Thoracic aorta (tissue), 2 donors: Measurements from ENCODE around the gene PFKL. TPM values are rescaled to one million over a fixed set of nuclear protein-coding genes. Genes with fewer than 3 reads are reported as not detected.
"Not testable (repeated sequence)": the region's sequence is repeated elsewhere in the genome, so short reads cannot be mapped to it uniquely, and the experiment has no call there.

Experiments
- ATAC-seq: fragments of 150-250 bp; one replicate; pipeline ENCODE4 v1.8.0; 2017; ENCODE audit warnings: low read depth; ENCODE audit not compliant: insufficient number of reproducible peaks, low FRiP score
- DNase-seq: peaks from one replicate; pipeline ENCODE4 v3.0.0-alpha.2; 2020; ENCODE audit warnings: low spot score
- H3K27ac ChIP-seq, 2 donors: fragments of 200-600 bp; sonication (generic); 1 replicate in 1 of 2; 2 replicates in 1 of 2; pipeline ENCODE4 v1.5.1; 2016; ENCODE audit warnings: mild to moderate bottlenecking in 2 of 2, moderate library complexity in 2 of 2
- H3K27me3 ChIP-seq: fragments of 200-600 bp; sonication (generic); replicated peaks from 2 replicates; pipeline ENCODE4 v1.6.0; 2016; ENCODE audit warnings: mild to moderate bottlenecking; ENCODE audit not compliant: insufficient read depth
- H3K36me3 ChIP-seq: fragments of 200-600 bp; sonication (generic); one replicate; pipeline ENCODE4 v1.5.1; 2016
- H3K4me1 ChIP-seq, 2 donors: fragments of 200-600 bp; sonication (generic); 1 replicate in 1 of 2; 2 replicates in 1 of 2; pipeline versions ENCODE4 v1.5.1 to v1.6.0; 2016; ENCODE audit warnings: low read depth in 2 of 2, mild to moderate bottlenecking in 1 of 2; ENCODE audit not compliant: control insufficient read depth in 1 of 2
- H3K4me3 ChIP-seq: fragments of 200-600 bp; sonication (generic); 2 replicates; pipeline ENCODE4 v1.5.1; 2016; ENCODE audit warnings: mild to moderate bottlenecking
- H3K9me3 ChIP-seq: fragments of 200-600 bp; sonication (generic); 2 replicates; pipeline ENCODE4 v1.5.1; 2016
- total RNA-seq, 2 donors: library from RNA; depleted of rRNA; stranded (reverse); fragments of >200 nt; gene quantifications; one replicate each; pipeline versions ENCODE4 v1.1.0 to v1.2.3, GENCODE V29; 2016
- TF ChIP-seq, protein P1 (sequence below): fragments of 200-600 bp; sonication (generic); IDR thresholded peaks from one replicate; pipeline ENCODE4 v1.5.1; 2019; ENCODE audit warnings: antibody characterized with exemption

PFKL gene
- total RNA-seq, 2 donors from 2014 or later: 91.0 to 119 TPM

DNA sequence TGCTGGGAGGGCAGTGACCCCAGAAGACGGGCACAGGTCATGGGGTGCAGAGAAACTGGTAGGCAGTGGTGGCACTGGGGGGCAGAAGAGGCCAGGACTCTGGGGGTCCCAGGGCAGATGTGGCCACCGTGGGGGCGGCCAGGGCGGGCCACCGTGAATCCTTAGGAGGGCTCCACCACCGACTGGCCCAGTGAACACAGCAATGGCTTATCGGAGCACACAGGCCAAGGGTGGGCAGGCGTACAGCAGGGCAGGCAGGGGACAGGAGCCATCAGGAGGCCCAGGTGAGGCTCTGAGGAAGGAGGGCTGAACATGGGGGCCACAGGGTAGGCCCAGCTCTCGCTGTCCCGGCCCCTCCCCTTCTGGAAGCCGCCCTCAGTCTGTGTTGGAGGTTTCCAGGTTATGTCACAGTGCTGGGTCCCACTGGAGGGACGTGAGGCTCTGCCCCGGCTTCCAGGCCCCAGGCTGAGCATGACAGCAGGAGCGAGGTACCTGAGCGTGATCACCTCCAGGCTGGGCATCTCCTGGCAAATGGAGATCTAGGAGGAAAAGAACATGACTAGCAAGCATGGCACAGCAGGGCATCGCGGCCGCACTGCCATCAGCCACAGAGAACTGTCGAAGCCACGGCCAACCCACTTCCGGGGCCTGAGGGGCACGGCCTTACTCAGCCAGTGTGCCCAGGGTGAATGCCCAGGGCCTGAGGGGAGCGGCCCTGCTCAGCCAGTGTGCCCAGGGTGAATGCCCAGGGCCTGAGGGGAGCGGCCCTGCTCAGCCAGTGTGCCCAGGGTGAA, 35.6 kb downstream of the PFKL start:
- no peak overlapping the region for H3K27ac ChIP-seq
- no peak for DNase-seq

DNA sequence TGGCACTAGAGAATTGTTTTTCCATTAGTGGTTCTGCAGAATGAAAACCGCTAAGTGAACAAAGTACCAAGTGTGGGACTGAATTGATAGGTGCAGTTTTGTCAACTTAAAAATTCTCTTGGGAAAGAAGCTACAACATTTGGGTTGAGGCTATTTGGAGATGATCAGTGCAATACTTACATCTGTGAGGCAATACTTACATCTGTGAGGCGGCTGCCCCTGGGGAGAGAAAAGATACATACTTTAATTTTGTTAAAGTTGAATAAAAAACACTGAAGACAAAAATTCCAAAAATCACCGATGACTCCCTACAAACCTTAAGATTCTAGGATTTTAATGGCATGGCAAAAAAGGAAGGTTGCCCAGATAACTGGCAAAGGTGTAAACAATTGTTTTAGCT, 37.6 kb downstream of the PFKL start:
- peaks cover 4% of the 10 kb centered on the region for H3K36me3 ChIP-seq
- DNase-seq (no peak), ATAC-seq (no peak)
- H3K4me1 ChIP-seq: peaks cover 4 to 7% of the 10 kb centered on the region in 2 donors
- H3K27ac ChIP-seq: peak overlapping the region in 1 of 2 donors; percentile 76
- H3K27me3 ChIP-seq: no peaks in the 10 kb centered on the region
- H3K4me3 ChIP-seq: no peak overlapping the region
- H3K9me3 ChIP-seq: no peaks in the 10 kb centered on the region
- TF ChIP-seq, protein P1, sequence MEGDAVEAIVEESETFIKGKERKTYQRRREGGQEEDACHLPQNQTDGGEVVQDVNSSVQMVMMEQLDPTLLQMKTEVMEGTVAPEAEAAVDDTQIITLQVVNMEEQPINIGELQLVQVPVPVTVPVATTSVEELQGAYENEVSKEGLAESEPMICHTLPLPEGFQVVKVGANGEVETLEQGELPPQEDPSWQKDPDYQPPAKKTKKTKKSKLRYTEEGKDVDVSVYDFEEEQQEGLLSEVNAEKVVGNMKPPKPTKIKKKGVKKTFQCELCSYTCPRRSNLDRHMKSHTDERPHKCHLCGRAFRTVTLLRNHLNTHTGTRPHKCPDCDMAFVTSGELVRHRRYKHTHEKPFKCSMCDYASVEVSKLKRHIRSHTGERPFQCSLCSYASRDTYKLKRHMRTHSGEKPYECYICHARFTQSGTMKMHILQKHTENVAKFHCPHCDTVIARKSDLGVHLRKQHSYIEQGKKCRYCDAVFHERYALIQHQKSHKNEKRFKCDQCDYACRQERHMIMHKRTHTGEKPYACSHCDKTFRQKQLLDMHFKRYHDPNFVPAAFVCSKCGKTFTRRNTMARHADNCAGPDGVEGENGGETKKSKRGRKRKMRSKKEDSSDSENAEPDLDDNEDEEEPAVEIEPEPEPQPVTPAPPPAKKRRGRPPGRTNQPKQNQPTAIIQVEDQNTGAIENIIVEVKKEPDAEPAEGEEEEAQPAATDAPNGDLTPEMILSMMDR: no peak

More for the DNA sequence above, 35.6 kb downstream of the PFKL start:
- H3K4me3 ChIP-seq: no peak overlapping the region
- H3K36me3 ChIP-seq: peaks cover 10% of the 10 kb centered on the region
- no peak for ATAC-seq
- no peaks in the 10 kb centered on the region for H3K9me3 ChIP-seq
- TF ChIP-seq, protein P1: no peak
- no peaks in the 10 kb centered on the region for H3K27me3 ChIP-seq
- H3K4me1 ChIP-seq: peaks cover 4 to 7% of the 10 kb centered on the region in 2 donors

DNA sequence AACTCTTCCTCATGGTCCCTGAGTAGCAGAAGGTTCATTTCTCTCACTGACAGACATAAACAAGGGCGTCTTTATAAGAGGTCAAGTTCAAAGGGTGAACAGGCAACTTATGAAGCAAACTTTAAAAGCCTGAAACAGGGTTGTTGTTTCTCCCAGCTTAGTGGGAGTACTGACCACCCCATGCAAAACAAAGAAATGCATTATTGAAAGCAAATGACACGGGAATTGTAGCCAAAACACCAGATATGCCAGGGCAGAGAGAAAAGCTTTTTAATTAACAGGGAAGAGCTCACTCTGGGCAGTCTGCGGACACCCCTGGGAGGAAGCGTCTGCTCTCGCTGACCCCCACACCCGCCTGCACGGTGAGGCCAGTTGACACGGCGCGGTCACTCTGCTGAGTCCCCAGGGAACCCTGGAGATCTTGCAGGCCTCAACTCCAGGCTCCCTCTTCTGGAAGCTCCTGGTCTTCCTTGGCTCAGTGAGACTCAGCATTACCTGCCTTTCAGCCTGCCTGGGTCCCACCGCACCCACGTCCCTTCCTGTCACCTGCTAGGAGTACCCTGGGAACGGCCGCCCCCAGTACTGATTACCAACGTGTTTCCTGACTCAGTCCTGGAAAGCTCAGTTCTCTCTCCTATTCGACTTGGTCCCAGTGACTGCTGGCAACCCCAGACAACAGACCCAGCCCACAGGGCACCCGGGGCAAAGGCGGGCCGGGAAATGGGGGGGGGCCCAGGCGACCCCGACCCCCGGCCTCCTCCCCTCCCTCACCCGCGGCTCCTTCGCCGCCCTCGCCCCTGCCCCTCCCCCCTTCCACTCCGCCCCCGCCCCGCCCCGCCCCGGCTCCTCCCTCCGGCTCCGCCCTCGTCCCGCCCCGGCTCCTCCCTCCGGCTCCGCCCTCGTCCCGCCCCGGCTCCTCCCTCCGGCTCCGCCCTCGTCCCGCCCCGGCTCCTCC, 38.4 kb downstream of the PFKL start:
- Histone ChIP-seq H3K27me3 (no peaks in the 10 kb centered on the region), H3K4me1 (peaks cover 4 to 7% of the 10 kb centered on the region in 2 donors), H3K36me3 (peaks cover 4% of the 10 kb centered on the region), H3K4me3 (peak overlapping the region; percentile 76), H3K9me3 (no peaks in the 10 kb centered on the region), H3K27ac (peak overlapping the region in 1 of 2 donors; percentile 76)
- TF ChIP-seq, protein P1: no peak
- ATAC-seq (no peak), DNase-seq (peak; percentile 50)

DNA sequence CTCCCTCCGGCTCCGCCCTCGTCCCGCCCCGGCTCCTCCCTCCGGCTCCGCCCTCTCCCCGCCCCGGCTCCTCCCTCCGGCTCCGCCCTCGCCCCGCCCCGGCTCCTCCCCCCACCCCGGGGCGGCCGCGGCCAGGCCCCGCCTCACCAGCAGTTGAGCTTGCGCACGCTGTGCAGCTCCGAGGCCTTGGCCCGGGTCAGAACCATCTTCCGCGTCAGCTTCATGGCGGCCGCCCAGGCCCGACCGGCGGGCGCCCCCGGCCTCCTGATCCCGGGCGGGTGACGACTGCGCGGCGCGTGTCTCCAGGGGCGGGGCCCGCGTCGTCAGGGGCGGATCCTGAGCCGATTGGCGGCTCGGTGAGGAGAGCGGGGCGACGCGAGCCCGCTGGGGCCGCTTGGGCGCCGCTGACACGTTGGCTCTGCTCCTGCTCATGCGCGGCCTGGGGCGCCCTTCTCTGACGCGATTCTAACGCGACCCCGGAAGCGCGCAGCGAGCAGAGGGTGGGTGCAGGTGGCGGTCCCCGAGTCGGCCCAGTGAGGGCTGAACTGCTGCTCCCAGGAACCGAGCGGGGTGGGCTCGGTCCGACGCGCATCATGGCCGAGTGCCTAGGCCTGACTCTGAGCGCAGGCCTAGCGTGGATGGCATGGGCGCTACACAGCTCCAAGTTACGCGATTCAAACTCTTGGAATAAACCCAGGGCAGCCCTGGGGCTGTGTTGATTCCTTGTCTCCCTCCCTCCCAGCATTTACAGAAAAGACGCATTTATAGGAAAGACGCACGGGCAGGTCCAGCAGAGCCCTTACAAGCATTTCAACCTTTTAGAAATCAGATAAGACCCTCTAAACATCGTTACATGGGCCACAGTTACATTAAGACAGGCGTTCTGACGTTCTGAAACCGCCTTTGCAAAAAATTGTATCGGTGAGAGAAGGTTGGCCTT, 39.4 kb downstream of the PFKL start, which contains the start of gene CFAP410:
Gene CFAP410 (minus strand): TSS at position 420 of the 940 bp plus-strand sequence. CDS start 196 bp downstream, at position 224.
- Histone ChIP-seq H3K36me3 (peaks cover 4% of the 10 kb centered on the region), H3K4me1 (peaks cover 4 to 7% of the 10 kb centered on the region in 2 donors), H3K4me3 (peak within 1 kb of the TSS; percentile 94), H3K9me3 (no peaks in the 10 kb centered on the region), H3K27ac (peak within 1 kb of the TSS; percentile 81 to 96), H3K27me3 (no peaks in the 10 kb centered on the region)
- TF ChIP-seq, protein P1: no peak
- peak; percentile 93 for ATAC-seq
- DNase-seq: peak; percentile 66

DNA sequence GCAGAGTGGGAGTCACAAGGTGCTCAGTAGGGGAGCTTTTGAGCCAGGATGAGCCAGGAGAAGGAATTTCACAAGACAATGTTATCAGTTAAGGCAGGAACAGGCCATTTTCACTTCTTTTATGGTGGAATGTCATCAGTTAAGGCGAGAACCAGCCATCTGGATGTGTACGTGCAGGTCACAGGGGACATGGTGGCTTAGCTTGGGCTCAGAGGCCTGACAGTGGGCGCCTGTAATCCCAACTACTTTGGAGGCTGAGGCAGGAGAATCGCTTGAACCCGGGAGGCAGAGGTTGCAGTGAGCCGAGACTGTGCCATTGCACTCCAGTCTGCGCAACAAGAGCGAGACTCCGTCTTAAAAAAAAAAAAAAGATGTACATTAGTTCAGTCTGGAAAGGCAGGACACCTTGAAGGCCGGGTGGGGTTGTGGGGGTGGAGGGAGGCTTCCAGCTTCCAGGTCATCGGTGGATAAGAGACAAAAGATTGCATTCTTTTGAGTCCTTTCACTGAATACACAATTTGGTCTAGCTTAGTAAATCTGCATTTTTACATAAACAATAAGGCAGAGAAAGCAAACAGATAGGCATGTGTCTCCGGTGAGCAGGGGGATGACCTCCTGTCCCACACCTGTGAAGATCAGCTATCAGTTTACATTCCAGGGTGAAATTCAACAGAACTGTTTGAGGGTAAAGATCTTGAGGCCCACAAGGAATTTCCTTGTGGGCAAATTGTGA, 42.0 kb downstream of the PFKL start:
- not testable (repeated sequence) for ATAC-seq

DNA sequence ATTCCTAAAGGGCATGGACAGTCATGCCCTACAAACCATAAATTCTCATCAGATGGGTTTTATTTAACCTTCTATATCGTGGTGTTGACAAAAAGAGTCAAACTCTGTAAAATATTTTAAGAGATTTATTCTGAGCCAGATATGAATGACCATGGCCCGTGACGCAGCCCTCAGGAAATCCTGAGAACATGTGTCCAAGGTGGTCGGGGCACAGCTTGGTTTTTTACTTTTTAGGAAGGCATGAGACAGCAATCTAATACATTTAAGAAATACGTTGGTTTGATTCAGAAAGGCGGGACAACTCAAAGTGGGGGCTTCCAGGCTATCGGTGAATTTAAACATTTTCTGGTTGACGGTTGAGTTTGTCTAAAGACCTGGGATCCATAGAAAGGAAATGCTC, 43.1 kb downstream of the PFKL start:
- H3K27ac ChIP-seq, H3K27me3 ChIP-seq, H3K36me3 ChIP-seq, H3K9me3 ChIP-seq, ATAC-seq, DNase-seq, H3K4me1 ChIP-seq, H3K4me3 ChIP-seq: not testable (repeated sequence)

More for the DNA sequence above, 42.0 kb downstream of the PFKL start:
- H3K36me3 ChIP-seq, H3K4me3 ChIP-seq, H3K9me3 ChIP-seq, H3K27me3 ChIP-seq, H3K4me1 ChIP-seq, H3K27ac ChIP-seq, DNase-seq: not testable (repeated sequence)
